Pulmonary artery endothelial cell (primary cell): ENCODE results near the gene KRTAP4-3. TPM values are rescaled to one million over a fixed set of nuclear protein-coding genes. Genes with fewer than 3 reads are reported as not detected.
"Not testable (repeated sequence)": the region's sequence is repeated elsewhere in the genome, so short reads cannot be mapped to it uniquely, and the experiment has no call there.

Source experiments
- DNase-seq: peaks from one replicate; pipeline ENCODE4 v3.0.0-alpha.2; 2011; ENCODE audit warnings: low read depth, low spot score
- total RNA-seq: library from RNA; depleted of rRNA; stranded (reverse); fragments of >200 nt; gene quantifications from 2 replicates; pipeline ENCODE4 v1.2.3, GENCODE V29; 2014

Gene KRTAP4-3
- total RNA-seq, 1 donor from 2014 or later, result not detected

- DNase-seq, result no peak
These were observed 14.2 kb downstream of the KRTAP4-3 start for GRCh38 chr17:41153856-41154255.

- no peak for DNase-seq
These were observed 16.5 kb downstream of the KRTAP4-3 start for GRCh38 chr17:41151525-41151924.

GRCh38 chr17:41150026-41150425, 18.0 kb downstream of the KRTAP4-3 start:
- no peak for DNase-seq

- DNase-seq, result no peak
These were observed 18.4 kb downstream of the KRTAP4-3 start, which contains the start of gene KRTAP4-5 for GRCh38 chr17:41149652-41149985. Gene KRTAP4-5, minus strand, starts transcription at chr17:41149825. Its CDS starts 58 bp downstream, at chr17:41149767.

GRCh38 chr17:41148971-41149651, 18.9 kb downstream of the KRTAP4-3 start:
- not testable (repeated sequence) for DNase-seq

- no peak for DNase-seq
These were observed 20.4 kb downstream of the KRTAP4-3 start for GRCh38 chr17:41147531-41148204.

GRCh38 chr17:41145261-41145660, 22.8 kb downstream of the KRTAP4-3 start:
- no peak for DNase-seq

- no peak for DNase-seq
These were observed 23.2 kb downstream of the KRTAP4-3 start for GRCh38 chr17:41144846-41145245.

GRCh38 chr17:41141361-41141760, 26.7 kb downstream of the KRTAP4-3 start:
- DNase-seq, result no peak

GRCh38 chr17:41140360-41141131, 27.5 kb downstream of the KRTAP4-3 start, which contains the start of gene KRTAP4-6:
Gene KRTAP4-6, minus strand, starts transcription at chr17:41140544. Its CDS starts 57 bp downstream, at chr17:41140487.
- no peak for DNase-seq

- DNase-seq, result not testable (repeated sequence)
These were observed 28.2 kb downstream of the KRTAP4-3 start for GRCh38 chr17:41139865-41140264.

- DNase-seq, result no peak
These were observed 33.9 kb downstream of the KRTAP4-3 start for GRCh38 chr17:41133880-41134735.

GRCh38 chr17:41131979-41132378, 36.0 kb downstream of the KRTAP4-3 start:
- no peak for DNase-seq

- no peak for DNase-seq
These were observed 40.6 kb downstream of the KRTAP4-3 start for GRCh38 chr17:41127371-41127770.

GRCh38 chr17:41126412-41126811, 41.6 kb downstream of the KRTAP4-3 start:
- no peak for DNase-seq

- no peak for DNase-seq
These were observed 43.0 kb downstream of the KRTAP4-3 start for GRCh38 chr17:41125064-41125463.

- DNase-seq, result not testable (repeated sequence)
These were observed 44.0 kb downstream of the KRTAP4-3 start, which contains the start of gene KRTAP4-12 for GRCh38 chr17:41123991-41124371. Gene KRTAP4-12, minus strand, starts transcription at chr17:41124182. Its CDS starts 60 bp downstream, at chr17:41124122.

- DNase-seq, result not testable (repeated sequence)
These were observed 44.6 kb downstream of the KRTAP4-3 start for GRCh38 chr17:41123292-41123990.

- DNase-seq, result no peak
These were observed 46.3 kb downstream of the KRTAP4-3 start for GRCh38 chr17:41121742-41122141.
